Activated CD4-positive, alpha-beta T cell treated with anti-CD3 and anti-CD28 coated beads, Interleukin-10, Interleukin-2, amounts not matched to agents 100 ng/mL and 50 ng/mL, durations not matched to agents 16 hours and 8 hours (primary cell): ENCODE results near the gene GNPAT.

Source experiments
- DNase-seq: peaks from one replicate; pipeline ENCODE4 v3.0.0-alpha.2; 2020

Gene GNPAT

GRCh38 chr1:231318568-231318967 lies 77.6 kb downstream of the GNPAT start:
- no peak for DNase-seq

GRCh38 chr1:231319080-231319479 lies 78.1 kb downstream of the GNPAT start:
- no peak for DNase-seq

GRCh38 chr1:231322880-231323530 lies 82.0 kb downstream of the GNPAT start:
- DNase-seq, result no peak

GRCh38 chr1:231324660-231325059 lies 83.6 kb downstream of the GNPAT start:
- DNase-seq, result no peak

- DNase-seq, result no peak
Observed at GRCh38 chr1:231326248-231326647, 85.2 kb downstream of the GNPAT start.
